HEK293T (cell line): ENCODE data around the gene OR52N5.

ENCODE experiments used
- FOXM1 ChIP-seq: fragments of 450-650 bp; IDR thresholded peaks from 2 replicates; pipeline ENCODE4 v1.6.1; 2017; ENCODE audit warnings: mild to moderate bottlenecking, borderline replicate concordance
- HDGF ChIP-seq: fragments of 450-650 bp; IDR thresholded peaks from 2 replicates; pipeline ENCODE4 v1.6.1; 2017; ENCODE audit warnings: antibody characterized with exemption, borderline replicate concordance
- SP1 ChIP-seq: fragments of 450-650 bp; IDR thresholded peaks from 2 replicates; pipeline ENCODE4 v1.6.1; 2017

GRCh38 chr11:5737670-5738392 lies 45.3 kb downstream of the OR52N5 start:
- TF ChIP-seq SP1: no peak
- no peak for TF ChIP-seq HDGF
- TF ChIP-seq FOXM1: no peak
